ENCODE measurements around the gene HIGD2B. TPM values are rescaled to one million over a fixed set of nuclear protein-coding genes. Genes with fewer than 3 reads are reported as not detected.

Gene HIGD2B, protein sequence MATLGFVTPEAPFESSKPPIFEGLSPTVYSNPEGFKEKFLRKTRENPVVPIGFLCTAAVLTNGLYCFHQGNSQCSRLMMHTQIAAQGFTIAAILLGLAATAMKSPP
- 0.36 TPM in 1 of 2 replicates, not detected in the other for total RNA-seq

DNA sequence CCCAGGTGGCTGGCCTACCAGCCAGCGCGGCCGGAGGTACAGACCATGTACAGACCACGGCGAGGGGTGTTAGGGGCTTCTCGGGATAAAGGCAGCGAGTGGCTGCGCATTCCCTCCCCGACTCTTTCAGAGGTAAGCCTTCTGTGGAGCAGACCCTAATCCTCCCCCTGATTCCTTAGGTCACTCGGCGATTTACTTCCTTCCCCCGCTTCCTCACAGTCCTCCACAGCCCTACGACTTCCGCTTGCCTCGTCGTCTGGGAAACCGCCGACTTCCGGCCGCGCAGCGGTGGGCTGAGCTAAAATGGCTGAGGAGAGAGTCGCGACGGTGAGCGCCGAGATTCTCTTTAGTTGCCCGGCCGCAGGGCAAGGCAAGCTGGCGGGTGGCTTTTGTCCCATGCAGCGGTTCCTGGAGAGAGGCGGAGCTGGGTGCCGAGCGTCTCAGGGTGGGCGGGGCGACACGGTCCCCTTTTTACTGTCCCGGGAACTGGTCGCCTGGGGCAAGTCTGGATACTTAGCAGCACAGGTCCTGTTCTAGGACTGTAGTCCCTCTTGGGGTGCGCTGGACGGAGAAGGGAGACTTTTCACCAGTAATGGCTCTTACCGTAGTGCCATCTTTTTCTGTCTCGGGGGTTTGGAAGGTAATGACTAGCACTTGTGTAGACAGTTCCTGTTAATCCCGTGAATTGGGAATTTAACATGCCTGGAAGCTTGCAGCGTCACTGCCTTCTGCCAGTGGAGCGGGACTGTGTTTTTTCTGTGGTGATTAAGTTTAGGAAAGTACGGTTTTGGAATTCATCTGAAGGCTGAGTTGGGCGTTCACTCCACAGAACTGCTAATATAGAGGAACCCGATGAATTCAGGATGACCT lies at the start of gene HIGD2B, which contains the start of gene BBS4:
HIGD2B (minus strand) TSS at position 258 of the 870 bp plus-strand sequence. CDS start 9,808 bp downstream, outside the sequence.
BBS4 (plus strand) TSS at position 283 of the 870 bp plus-strand sequence; CDS start at position 304, 21 bp downstream.

DNA sequence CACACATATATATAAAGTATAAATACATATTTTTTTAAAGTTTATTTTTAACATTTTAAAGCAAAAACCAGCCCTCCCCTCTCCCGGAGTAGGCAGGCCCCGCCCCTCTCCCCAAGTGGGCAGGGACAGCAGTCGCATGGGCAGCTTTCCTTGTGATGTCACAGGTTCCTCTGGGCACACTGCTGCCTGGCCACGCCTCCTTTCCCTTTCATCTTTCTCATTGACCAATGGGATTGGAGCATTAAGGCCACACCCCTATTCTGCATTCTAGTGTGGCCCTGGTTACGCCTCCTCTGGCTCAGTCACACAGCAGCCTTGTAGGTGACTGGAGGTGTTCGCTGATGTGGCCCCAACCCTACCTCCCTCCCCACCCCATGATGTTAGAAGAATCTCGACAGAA lies 31.6 kb downstream of the HIGD2B start, which contains the start of gene GOLGA6B:
GOLGA6B (plus strand) TSS at position 301 of the 400 bp plus-strand sequence; CDS start at position 342, 41 bp downstream.

Other genes with a start within 250 kb of the HIGD2B start
- gene ARIH1, start 211.9 kb downstream of the HIGD2B start, total RNA-seq = 24.6 and 26.2 TPM in 2 replicates
- gene GOLGA6B, start 31.5 kb downstream of the HIGD2B start, total RNA-seq = not detected in 2 replicates
- 8.6 and 13.4 TPM in 2 replicates for gene BBS4, start within 50 bp of the HIGD2B start, total RNA-seq
- 67.1 and 75.5 TPM in 2 replicates for gene ADPGK, start 97.6 kb upstream of the HIGD2B start, total RNA-seq

Data from cardiac atrium fibroblast (primary cell).